Measurements from ENCODE around the gene GRM8. TPM values are rescaled to one million over a fixed set of nuclear protein-coding genes. Genes with fewer than 3 reads are reported as not detected.

GRM8 gene
- total RNA-seq, 6 donors from 2014 or later = 0.49 to 6.5 (median 1.8) TPM; not detected in 3

DNA sequence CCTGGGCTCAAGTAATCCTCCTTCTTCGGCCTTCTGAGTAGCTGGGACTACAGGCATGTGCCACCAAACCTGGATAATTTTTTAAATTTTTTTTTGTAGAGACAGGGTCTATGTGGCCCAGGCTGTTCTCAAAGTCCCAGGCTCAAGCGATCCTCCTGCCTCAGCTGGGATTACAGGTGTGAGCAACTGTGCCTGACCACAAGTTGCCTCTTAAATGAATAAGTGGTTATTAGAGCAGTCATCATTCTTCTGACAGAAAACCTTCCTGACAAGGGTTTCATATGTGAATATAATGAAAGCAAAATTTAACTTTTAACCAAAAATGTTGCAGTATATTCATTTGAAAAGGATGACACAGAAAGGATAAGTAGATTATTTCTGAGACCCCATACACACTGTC is 532.5 kb downstream of the GRM8 start:
- Histone ChIP-seq H3K27me3 (no peaks in the 10 kb centered on the region), H3K4me1 (no peaks in the 10 kb centered on the region), H3K9me3 (no peaks in the 10 kb centered on the region), H3K4me3 (no peak overlapping the region), H3K27ac (no peak overlapping the region), H3K36me3 (no peaks in the 10 kb centered on the region)
- 82 to 95% methylated on average over 2 of the region's 2 CpGs for WGBS, 2 donors
- DNase-seq = no peak
- no peak for ATAC-seq (ENCODE audit: low FRiP score in 2 of 2)
- TF ChIP-seq, protein P1, sequence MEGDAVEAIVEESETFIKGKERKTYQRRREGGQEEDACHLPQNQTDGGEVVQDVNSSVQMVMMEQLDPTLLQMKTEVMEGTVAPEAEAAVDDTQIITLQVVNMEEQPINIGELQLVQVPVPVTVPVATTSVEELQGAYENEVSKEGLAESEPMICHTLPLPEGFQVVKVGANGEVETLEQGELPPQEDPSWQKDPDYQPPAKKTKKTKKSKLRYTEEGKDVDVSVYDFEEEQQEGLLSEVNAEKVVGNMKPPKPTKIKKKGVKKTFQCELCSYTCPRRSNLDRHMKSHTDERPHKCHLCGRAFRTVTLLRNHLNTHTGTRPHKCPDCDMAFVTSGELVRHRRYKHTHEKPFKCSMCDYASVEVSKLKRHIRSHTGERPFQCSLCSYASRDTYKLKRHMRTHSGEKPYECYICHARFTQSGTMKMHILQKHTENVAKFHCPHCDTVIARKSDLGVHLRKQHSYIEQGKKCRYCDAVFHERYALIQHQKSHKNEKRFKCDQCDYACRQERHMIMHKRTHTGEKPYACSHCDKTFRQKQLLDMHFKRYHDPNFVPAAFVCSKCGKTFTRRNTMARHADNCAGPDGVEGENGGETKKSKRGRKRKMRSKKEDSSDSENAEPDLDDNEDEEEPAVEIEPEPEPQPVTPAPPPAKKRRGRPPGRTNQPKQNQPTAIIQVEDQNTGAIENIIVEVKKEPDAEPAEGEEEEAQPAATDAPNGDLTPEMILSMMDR (IDR thresholded peaks at IDR 0.05) = no peak
- TF ChIP-seq POLR2AphosphoS5 (IDR thresholded peaks at IDR 0.05) (no peak), POLR2A (IDR thresholded peaks at IDR 0.05) (no peak), EP300 (IDR thresholded peaks at IDR 0.05) (no peak)

DNA sequence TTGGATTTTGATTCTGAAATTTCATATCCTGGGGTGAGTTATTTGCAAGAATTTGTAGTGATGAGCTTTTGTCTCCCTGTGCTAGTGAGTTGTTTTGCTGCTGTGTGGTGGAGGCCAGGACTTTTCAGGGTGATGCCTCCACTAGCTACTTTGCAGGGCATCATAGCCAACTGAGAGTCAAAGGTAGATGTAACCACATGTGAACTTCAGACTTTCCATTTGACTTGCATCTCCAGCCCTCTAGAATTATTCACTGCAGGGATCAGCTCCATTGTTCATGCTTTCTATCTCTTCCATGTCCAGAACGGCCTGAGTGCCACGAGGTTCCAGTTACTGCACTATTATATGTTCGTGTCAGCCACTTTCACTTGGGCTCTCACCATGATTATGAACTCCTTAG is 534.3 kb downstream of the GRM8 start:
- no peaks in the 10 kb centered on the region for H3K9me3 ChIP-seq
- H3K4me3 ChIP-seq = no peak overlapping the region
- no peaks in the 10 kb centered on the region for H3K36me3 ChIP-seq
- H3K27ac ChIP-seq = no peak overlapping the region
- no peaks in the 10 kb centered on the region for H3K27me3 ChIP-seq
- ATAC-seq (ENCODE audit: low FRiP score in 2 of 2) (no peak), DNase-seq (no peak)
- TF ChIP-seq EP300 (IDR thresholded peaks at IDR 0.05) (no peak), POLR2A (IDR thresholded peaks at IDR 0.05) (no peak), POLR2AphosphoS5 (IDR thresholded peaks at IDR 0.05) (no peak)
- TF ChIP-seq, protein P1 (IDR thresholded peaks at IDR 0.05) = no peak
- WGBS, 2 donors = 72 to 84% methylated on average over 3 of the region's 3 CpGs
- no peaks in the 10 kb centered on the region for H3K4me1 ChIP-seq

DNA sequence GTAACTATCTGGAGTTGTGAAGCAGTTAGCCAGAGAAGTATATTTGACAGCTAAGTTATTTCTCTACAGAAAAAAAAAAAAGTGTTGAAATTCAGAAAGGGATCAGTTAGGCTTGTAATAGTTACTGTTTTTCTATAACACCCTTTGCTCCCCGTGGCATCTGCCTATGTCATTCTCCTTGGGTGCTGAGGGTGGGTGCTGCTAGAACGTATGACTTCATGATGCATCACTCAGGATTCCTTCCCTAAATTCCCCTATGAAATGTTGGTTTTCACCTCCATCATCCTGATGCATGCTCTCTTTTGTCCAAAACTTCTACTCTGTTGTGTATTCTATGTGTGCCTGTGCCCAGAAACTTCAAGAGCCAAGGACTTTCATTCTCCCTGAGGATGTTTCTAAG is 536.4 kb downstream of the GRM8 start:
- no peak for DNase-seq
- TF ChIP-seq, protein P1 (IDR thresholded peaks at IDR 0.05) = no peak
- no peak for TF ChIP-seq EP300 (IDR thresholded peaks at IDR 0.05)
- TF ChIP-seq POLR2A (IDR thresholded peaks at IDR 0.05) = no peak
- no peak for TF ChIP-seq POLR2AphosphoS5 (IDR thresholded peaks at IDR 0.05)
- Histone ChIP-seq H3K4me3 (no peak overlapping the region), H3K9me3 (peaks cover 0 to 2% (median 0%) of the 10 kb centered on the region in 4 donors), H3K36me3 (no peaks in the 10 kb centered on the region), H3K27me3 (no peaks in the 10 kb centered on the region), H3K27ac (no peak overlapping the region), H3K4me1 (no peaks in the 10 kb centered on the region)
- WGBS, 2 donors = 73 to 78% methylated on average over 2 of the region's 2 CpGs
- no peak for ATAC-seq (ENCODE audit: low FRiP score in 2 of 2)

DNA sequence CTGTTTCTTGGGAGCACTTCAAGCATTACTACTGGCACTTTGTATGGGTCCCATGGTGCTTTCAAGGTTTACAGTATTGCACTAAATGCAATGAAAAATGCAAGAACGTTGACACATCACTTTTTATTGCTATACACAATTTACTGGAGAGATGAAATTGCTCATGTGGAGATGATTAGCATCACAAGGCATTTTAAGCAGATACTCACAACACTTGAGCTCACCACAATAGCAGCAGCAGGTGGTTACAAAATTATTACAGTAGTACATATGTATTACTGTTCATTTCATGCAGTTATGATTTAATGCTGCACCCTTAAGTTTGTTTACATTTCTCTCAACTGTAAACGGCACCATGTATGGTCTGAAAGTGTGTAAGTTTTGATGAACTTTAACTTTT is 537.7 kb downstream of the GRM8 start:
- DNase-seq (no peak), ATAC-seq (ENCODE audit: low FRiP score in 2 of 2) (no peak)
- H3K36me3 ChIP-seq = no peaks in the 10 kb centered on the region
- no peak overlapping the region for H3K4me3 ChIP-seq
- H3K27me3 ChIP-seq = no peaks in the 10 kb centered on the region
- H3K9me3 ChIP-seq = peaks cover 0 to 3% (median 0%) of the 10 kb centered on the region in 4 donors
- 61 to 62% methylated on average over 2 of the region's 2 CpGs for WGBS, 2 donors
- H3K27ac ChIP-seq = no peak overlapping the region
- H3K4me1 ChIP-seq = no peaks in the 10 kb centered on the region
- TF ChIP-seq, protein P1 (IDR thresholded peaks at IDR 0.05) = no peak
- TF ChIP-seq POLR2A (IDR thresholded peaks at IDR 0.05) (no peak), EP300 (IDR thresholded peaks at IDR 0.05) (no peak), POLR2AphosphoS5 (IDR thresholded peaks at IDR 0.05) (no peak)

DNA sequence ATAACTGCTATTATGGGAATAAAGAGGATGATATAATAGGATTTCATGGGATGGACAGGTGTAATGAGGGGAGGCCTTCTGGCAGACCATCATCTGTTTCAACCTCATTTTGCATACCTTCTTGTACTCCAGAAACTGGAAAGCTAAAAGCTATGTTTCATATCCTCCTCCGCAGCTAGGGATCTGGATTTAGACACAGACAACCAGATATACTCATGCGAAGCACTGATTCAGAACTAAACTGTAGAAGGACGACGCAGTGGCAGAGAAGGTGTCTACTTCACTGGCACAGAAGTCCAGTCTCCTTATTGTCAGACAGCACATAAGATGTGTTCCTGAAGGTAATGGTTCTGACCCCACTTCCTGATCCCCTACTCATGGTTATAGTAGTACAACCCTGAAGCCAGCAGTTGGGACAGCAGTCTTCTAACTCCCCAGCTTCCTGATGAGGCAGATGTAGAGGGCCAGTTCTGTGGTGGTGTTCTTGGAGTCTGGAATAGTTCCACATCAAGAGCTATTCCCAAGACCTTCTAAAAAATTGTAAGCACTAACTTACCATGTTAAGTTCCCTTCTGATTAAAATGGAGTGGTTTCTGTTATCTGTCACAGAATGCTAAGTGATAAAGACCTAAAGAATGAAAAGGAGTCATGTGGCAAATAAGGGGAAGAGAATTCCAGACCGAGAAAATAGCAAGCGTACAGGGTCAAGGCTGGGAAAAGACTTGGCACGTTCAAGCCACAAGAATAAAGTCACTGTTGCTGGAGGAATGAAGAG is 550.3 kb downstream of the GRM8 start:
- DNase-seq = no peak
- WGBS, 2 donors = 79 to 83% methylated on average over 7 of the region's 7 CpGs

More for the DNA sequence above, 550.3 kb downstream of the GRM8 start:
- TF ChIP-seq EP300 (IDR thresholded peaks at IDR 0.05) = no peak
- TF ChIP-seq POLR2A (IDR thresholded peaks at IDR 0.05) = no peak
- TF ChIP-seq POLR2AphosphoS5 (IDR thresholded peaks at IDR 0.05) = no peak
- TF ChIP-seq, protein P1 (IDR thresholded peaks at IDR 0.05) = no peak
- Histone ChIP-seq H3K4me1 (peaks cover 0 to 4% (median 0%) of the 10 kb centered on the region in 4 donors), H3K4me3 (no peak overlapping the region), H3K9me3 (no peaks in the 10 kb centered on the region), H3K36me3 (no peaks in the 10 kb centered on the region), H3K27ac (no peak overlapping the region), H3K27me3 (no peaks in the 10 kb centered on the region)
- ATAC-seq (ENCODE audit: low FRiP score in 2 of 2) = no peak

Data from upper lobe of left lung (tissue), 6 donors.